ENCODE results near the gene NTNG2.
"Not testable (repeated sequence)": the region's sequence is repeated elsewhere in the genome, so short reads cannot be mapped to it uniquely, and the experiment has no call there.

The NTNG2 gene

GRCh38 chr9:132161743-132162184, at the start of gene NTNG2:
Gene NTNG2 (plus strand): TSS chr9:132162058. CDS start chr9:132166832, 4,774 bp downstream.
- no peak for DNase-seq

GRCh38 chr9:132114102-132114707, 47.7 kb upstream of the NTNG2 start:
- DNase-seq = no peak

GRCh38 chr9:132116583-132116982, 45.3 kb upstream of the NTNG2 start:
- no peak for DNase-seq

- DNase-seq = no peak
Measured at GRCh38 chr9:132117694-132118093, 44.2 kb upstream of the NTNG2 start.

- DNase-seq = no peak
Measured at GRCh38 chr9:132121021-132121420, 40.8 kb upstream of the NTNG2 start.

GRCh38 chr9:132124800-132125199, 37.1 kb upstream of the NTNG2 start:
- no peak for DNase-seq

- no peak for DNase-seq
Measured at GRCh38 chr9:132125361-132125760, 36.5 kb upstream of the NTNG2 start.

GRCh38 chr9:132125944-132126679, 35.7 kb upstream of the NTNG2 start:
- DNase-seq = peak; percentile 22

GRCh38 chr9:132126680-132127236, 35.1 kb upstream of the NTNG2 start:
- DNase-seq = no peak

- DNase-seq = no peak
Measured at GRCh38 chr9:132127888-132128534, 33.8 kb upstream of the NTNG2 start.

GRCh38 chr9:132129535-132129934, 32.3 kb upstream of the NTNG2 start:
- DNase-seq = no peak

GRCh38 chr9:132134085-132134484, 27.8 kb upstream of the NTNG2 start:
- DNase-seq = not testable (repeated sequence)

GRCh38 chr9:132135456-132135855, 26.4 kb upstream of the NTNG2 start:
- DNase-seq = no peak

- no peak for DNase-seq
Measured at GRCh38 chr9:132136151-132136780, 25.6 kb upstream of the NTNG2 start.

- DNase-seq = no peak
Measured at GRCh38 chr9:132141344-132141947, 20.4 kb upstream of the NTNG2 start.

GRCh38 chr9:132141948-132142594, 19.8 kb upstream of the NTNG2 start:
- DNase-seq = no peak

- no peak for DNase-seq
Measured at GRCh38 chr9:132142924-132143323, 18.9 kb upstream of the NTNG2 start.

- DNase-seq = no peak
Measured at GRCh38 chr9:132143359-132143758, 18.5 kb upstream of the NTNG2 start.

GRCh38 chr9:132144708-132145365, 17.0 kb upstream of the NTNG2 start:
- no peak for DNase-seq

- no peak for DNase-seq
Measured at GRCh38 chr9:132146039-132146438, 15.8 kb upstream of the NTNG2 start.

GRCh38 chr9:132146575-132146974, 15.3 kb upstream of the NTNG2 start:
- no peak for DNase-seq

GRCh38 chr9:132147331-132147730, 14.5 kb upstream of the NTNG2 start:
- DNase-seq = no peak
